HepG2 (cell line): ENCODE measurements around the gene KCNK6. TPM values are rescaled to one million over a fixed set of nuclear protein-coding genes. Genes with fewer than 3 reads are reported as not detected.

Experiments
- ASH2L ChIP-seq: fragments of 300-600, 200-600 bp; sonication (generic); IDR thresholded peaks from 2 replicates; pipeline ENCODE4 v1.7.0; 2017; ENCODE audit warnings: low read depth, mild to moderate bottlenecking, moderate library complexity, mixed read lengths, low read length; ENCODE audit not compliant: insufficient read length
- ATF7-NPFF ChIP-seq: sonication (generic); formaldehyde crosslinking; IDR thresholded peaks from 2 replicates; pipeline ENCODE4 v1.8.1; 2023; ENCODE audit warnings: mild to moderate bottlenecking, low read depth, missing genetic modification reagents, moderate library complexity
- BRF2 ChIP-seq: sonication (generic); formaldehyde crosslinking; IDR thresholded peaks from 2 replicates; pipeline ENCODE4 v1.8.1; 2022; ENCODE audit warnings: mild to moderate bottlenecking, missing genetic modification reagents
- CBFB ChIP-seq: sonication (generic); formaldehyde crosslinking; IDR thresholded peaks from 2 replicates; pipeline ENCODE4 v1.4.0; 2020; ENCODE audit warnings: missing genetic modification reagents
- CENPBD1 ChIP-seq: sonication (generic); formaldehyde crosslinking; IDR thresholded peaks from 2 replicates; pipeline ENCODE4 v1.8.0; 2022; ENCODE audit warnings: missing genetic modification reagents, low read depth, mild to moderate bottlenecking, borderline replicate concordance
- FOXJ3 ChIP-seq: sonication (generic); formaldehyde crosslinking; IDR thresholded peaks from 2 replicates; pipeline ENCODE4 v1.4.0; 2020; ENCODE audit warnings: missing genetic modification reagents, mild to moderate bottlenecking, borderline replicate concordance
- FOXK1 ChIP-seq: sonication (generic); formaldehyde crosslinking; IDR thresholded peaks from 2 replicates; pipeline ENCODE4 v1.4.0; 2020; ENCODE audit warnings: low read depth, missing genetic modification reagents, borderline replicate concordance
- GFI1 ChIP-seq: sonication (generic); formaldehyde crosslinking; IDR thresholded peaks from 2 replicates; pipeline ENCODE4 v1.5.0; 2020; ENCODE audit warnings: missing genetic modification reagents, mild to moderate bottlenecking, borderline replicate concordance
- HOMEZ ChIP-seq: IDR thresholded peaks from 2 replicates; pipeline ENCODE4 v1.6.1; 2016; ENCODE audit warnings: low read depth
- KMT2A ChIP-seq: sonication (generic); formaldehyde crosslinking; IDR thresholded peaks from 2 replicates; pipeline ENCODE4 v1.4.0; 2020; ENCODE audit warnings: missing genetic modification reagents
- PHF21A ChIP-seq: sonication (generic); formaldehyde crosslinking; IDR thresholded peaks from 2 replicates; pipeline ENCODE4 v1.5.0; 2020; ENCODE audit warnings: mild to moderate bottlenecking, missing genetic modification reagents
- POGZ ChIP-seq: sonication (generic); formaldehyde crosslinking; IDR thresholded peaks from 2 replicates; pipeline ENCODE4 v1.4.0; 2020; ENCODE audit warnings: mild to moderate bottlenecking, missing genetic modification reagents
- SMAD3 ChIP-seq: sonication (generic); formaldehyde crosslinking; IDR thresholded peaks from 2 replicates; pipeline ENCODE4 v1.4.0; 2020; ENCODE audit warnings: missing genetic modification reagents
- TRIM24 ChIP-seq: sonication (generic); formaldehyde crosslinking; IDR thresholded peaks from 2 replicates; pipeline ENCODE4 v1.8.0; 2022; ENCODE audit warnings: mild to moderate bottlenecking, missing genetic modification reagents
- ZNF367 ChIP-seq: sonication (generic); formaldehyde crosslinking; IDR thresholded peaks from 2 replicates; pipeline ENCODE4 v1.4.0; 2020; ENCODE audit warnings: missing genetic modification reagents, borderline replicate concordance
- ZNF574 ChIP-seq: sonication (generic); formaldehyde crosslinking; IDR thresholded peaks from 2 replicates; pipeline ENCODE4 v1.4.0; 2020; ENCODE audit warnings: missing genetic modification reagents
- ZNF772 ChIP-seq: sonication (generic); formaldehyde crosslinking; IDR thresholded peaks from 2 replicates; pipeline ENCODE4 v1.5.0; 2020; ENCODE audit warnings: mild to moderate bottlenecking, missing genetic modification reagents
- ZSCAN21 ChIP-seq: sonication (generic); formaldehyde crosslinking; IDR thresholded peaks from 2 replicates; pipeline ENCODE4 v1.8.0; 2022; ENCODE audit warnings: mild to moderate bottlenecking, missing genetic modification reagents, moderate library complexity, borderline replicate concordance
- polyA plus RNA-seq, 8 experiments: library from polyadenylated mRNA; depleted of rRNA in 3 of 8; stranded (reverse) in 7 of 8; unstranded in 1 of 8; fragments of >200 nt; fragmentation: Illumina TruSeq in 4 of 8; extraction: Trizol in 4 of 8; gene quantifications; 2 replicates each; pipeline versions ENCODE4 v1.2.1 to v1.2.3, GENCODE V29; 2011 to 2016; ENCODE audit warnings: low read depth in 4 of 8, missing spikeins in 1 of 8, mixed read lengths in 1 of 8; ENCODE audit not compliant: insufficient read depth in 1 of 8
- total RNA-seq, 5 experiments: library from RNA; depleted of rRNA; stranded (reverse); fragments of >200 nt; fragmentation: Illumina TruSeq; extraction: Trizol; gene quantifications; 2 replicates each; pipeline ENCODE4 v1.2.3, GENCODE V29; 2016; ENCODE audit warnings: low read depth in 1 of 5
- TF ChIP-seq, protein P1 (sequence below): sonication (generic); formaldehyde crosslinking; IDR thresholded peaks from 2 replicates; pipeline ENCODE4 v1.5.1; 2020; ENCODE audit warnings: missing genetic modification reagents, mild to moderate bottlenecking, borderline replicate concordance
- TF ChIP-seq, protein P2 (sequence below): IDR thresholded peaks from 2 replicates; pipeline ENCODE4 v1.6.1; 2016; ENCODE audit warnings: missing genetic modification reagents, missing compliant biosample characterization

KCNK6 gene
- total and polyA plus RNA-seq, 2 of the 13 experiments (the other 11 are each of a cell fraction or from before 2014, with no cell fraction given): 0.03 TPM; not detected in 1

DNA sequence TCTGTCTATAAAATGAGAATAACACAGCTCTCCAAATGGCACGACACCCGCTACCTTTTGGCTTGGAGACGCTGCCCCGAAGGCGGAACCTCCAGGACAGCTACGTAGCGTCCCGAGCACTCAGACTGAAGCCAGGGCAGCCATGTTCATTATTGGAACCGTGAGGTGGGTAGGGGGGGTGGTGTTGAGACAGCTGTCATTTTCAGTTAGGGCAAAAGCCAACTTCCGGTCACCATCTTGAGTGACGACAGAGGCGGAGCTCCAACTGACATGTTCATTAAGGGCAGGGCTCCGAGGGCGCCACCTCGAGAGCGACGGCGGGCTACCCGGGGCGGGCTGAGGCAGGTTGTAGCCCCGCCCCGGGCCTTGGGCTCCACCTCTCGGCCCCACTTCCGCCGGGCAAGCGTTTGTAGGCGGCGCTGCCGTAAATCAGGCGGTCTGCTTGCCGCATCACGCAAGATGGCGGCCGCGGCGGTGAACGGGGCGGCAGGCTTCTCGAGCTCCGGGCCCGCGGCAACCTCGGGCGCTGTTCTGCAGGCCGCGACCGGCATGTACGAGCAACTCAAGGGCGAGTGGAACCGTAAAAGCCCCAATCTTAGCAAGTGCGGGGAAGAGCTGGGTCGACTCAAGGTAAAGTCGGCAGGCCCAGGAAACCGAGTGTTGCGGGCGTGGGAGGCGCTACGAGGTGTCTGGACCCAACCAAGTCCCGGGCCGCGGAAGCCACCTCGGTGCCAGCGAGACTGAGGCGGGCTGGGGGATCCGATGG is 54.9 kb downstream of the KCNK6 start, which contains the start of gene PSMD8 (continued):
- TF ChIP-seq ZNF367: no peak; the same call in 1 of the 2 replicates
- TF ChIP-seq FOXJ3 (CRISPR knock-in tag): 0 out of 2 replicates have a peak, but pooled peaks have one; percentile 16
- TF ChIP-seq ZSCAN21: peak; percentile 60; the same call in 1 of the 2 replicates
- TF ChIP-seq, protein P1, sequence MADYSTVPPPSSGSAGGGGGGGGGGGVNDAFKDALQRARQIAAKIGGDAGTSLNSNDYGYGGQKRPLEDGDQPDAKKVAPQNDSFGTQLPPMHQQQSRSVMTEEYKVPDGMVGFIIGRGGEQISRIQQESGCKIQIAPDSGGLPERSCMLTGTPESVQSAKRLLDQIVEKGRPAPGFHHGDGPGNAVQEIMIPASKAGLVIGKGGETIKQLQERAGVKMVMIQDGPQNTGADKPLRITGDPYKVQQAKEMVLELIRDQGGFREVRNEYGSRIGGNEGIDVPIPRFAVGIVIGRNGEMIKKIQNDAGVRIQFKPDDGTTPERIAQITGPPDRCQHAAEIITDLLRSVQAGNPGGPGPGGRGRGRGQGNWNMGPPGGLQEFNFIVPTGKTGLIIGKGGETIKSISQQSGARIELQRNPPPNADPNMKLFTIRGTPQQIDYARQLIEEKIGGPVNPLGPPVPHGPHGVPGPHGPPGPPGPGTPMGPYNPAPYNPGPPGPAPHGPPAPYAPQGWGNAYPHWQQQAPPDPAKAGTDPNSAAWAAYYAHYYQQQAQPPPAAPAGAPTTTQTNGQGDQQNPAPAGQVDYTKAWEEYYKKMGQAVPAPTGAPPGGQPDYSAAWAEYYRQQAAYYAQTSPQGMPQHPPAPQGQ: no peak
- no peak for TF ChIP-seq CENPBD1 (CRISPR knock-in tag)
- 0 out of 2 replicates have a peak, but pooled peaks have one; percentile 49 for TF ChIP-seq FOXK1 (CRISPR knock-in tag)
- peak; percentile 79 for TF ChIP-seq KMT2A
- 0 out of 2 replicates have a peak, but pooled peaks have one; percentile 15 for TF ChIP-seq GFI1 (CRISPR knock-in tag)
- TF ChIP-seq ATF7-NPFF (CRISPR knock-in tag): peak; percentile 76; the same call in 1 of the 2 replicates
- peak; percentile 25; the same call in 1 of the 2 replicates for TF ChIP-seq SMAD3
- TF ChIP-seq, protein P2, sequence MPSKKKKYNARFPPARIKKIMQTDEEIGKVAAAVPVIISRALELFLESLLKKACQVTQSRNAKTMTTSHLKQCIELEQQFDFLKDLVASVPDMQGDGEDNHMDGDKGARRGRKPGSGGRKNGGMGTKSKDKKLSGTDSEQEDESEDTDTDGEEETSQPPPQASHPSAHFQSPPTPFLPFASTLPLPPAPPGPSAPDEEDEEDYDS (CRISPR knock-in tag): peak; percentile 88
- TF ChIP-seq ZNF574 (CRISPR knock-in tag): peak; percentile 85
- TF ChIP-seq BRF2 (CRISPR knock-in tag): 0 out of 2 replicates have a peak, but pooled peaks have one; percentile 41
- TF ChIP-seq TRIM24 (CRISPR knock-in tag): no peak
- TF ChIP-seq ASH2L: peak; percentile 90
- no peak for TF ChIP-seq HOMEZ (CRISPR knock-in tag)
- 0 out of 2 replicates have a peak, but pooled peaks have one; percentile 57 for TF ChIP-seq CBFB (CRISPR knock-in tag)
- TF ChIP-seq PHF21A (CRISPR knock-in tag): peak; percentile 34; the same call in 1 of the 2 replicates
- peak; percentile 63 for TF ChIP-seq POGZ
- peak; percentile 93 for TF ChIP-seq ZNF772 (CRISPR knock-in tag)
